Endothelial cell of umbilical vein (primary cell): ENCODE data around the gene UCHL1. TPM values are rescaled to one million over a fixed set of nuclear protein-coding genes. Genes with fewer than 3 reads are reported as not detected.

Source experiments
- BruUV-seq: library from RNA; stranded (reverse); fragments of 400-500 nt; replicated peaks from 2 replicates; lab custom pipeline; 2021; lab: Mats Ljungman, UMichigan
- CTCF ChIA-PET: fragments of 300-600, 350-600 bp; sonication (Branson Sonifier 250); formaldehyde crosslinking; loops from one replicate; lab custom pipeline; 2021; ENCODE audit warnings: antibody characterized with exemption, inconsistent platforms; lab: Charles Lee
- POLR2A ChIA-PET: fragments of 300-600, 350-600 bp; sonication (Branson Sonifier 250); formaldehyde crosslinking; loops from one replicate; lab custom pipeline; 2021; ENCODE audit warnings: antibody characterized with exemption, inconsistent platforms; lab: Charles Lee
- DNase-seq: peaks from one replicate; pipeline ENCODE4 v3.0.0-alpha.2; 2011; ENCODE audit warnings: low read depth, low spot score
- FAIRE-seq: peaks from 2 replicates; lab custom pipeline; 2011; peaks lifted over from hg19 to GRCh38; lab: Jason Lieb, UNC
- H2AFZ ChIP-seq: 2 replicates; pipeline ENCODE4 v1.6.0; 2012; ENCODE audit warnings: low read depth, low read length, control low read depth, inconsistent platforms
- H3K27ac ChIP-seq: 2 replicates; pipeline ENCODE4 v1.5.1; 2011; ENCODE audit warnings: low read depth, mild to moderate bottlenecking, control low read depth, low read length, moderate library complexity; ENCODE audit not compliant: insufficient read depth
- H3K27me3 ChIP-seq, 2 experiments: 2 replicates each; pipeline versions ENCODE4 v1.6.0 to v1.6.1; 2011; ENCODE audit warnings: low read length in 2 of 2, mixed read lengths in 1 of 2; ENCODE audit not compliant: control insufficient read depth in 2 of 2, insufficient read depth in 2 of 2
- H3K36me3 ChIP-seq, 2 experiments: 2 replicates in 1 of 2; 3 replicates in 1 of 2; pipeline ENCODE4 v1.5.1; 2011; ENCODE audit warnings: low read length in 2 of 2, mild to moderate bottlenecking in 1 of 2, moderate library complexity in 1 of 2; ENCODE audit not compliant: control insufficient read depth in 2 of 2, insufficient read depth in 2 of 2; ENCODE audit errors: extremely low read depth in 1 of 2
- H3K4me1 ChIP-seq: 3 replicates; pipeline ENCODE4 v1.5.1; 2011; ENCODE audit warnings: mild to moderate bottlenecking, low read length; ENCODE audit not compliant: control insufficient read depth, insufficient read depth; ENCODE audit errors: extremely low read depth
- H3K4me2 ChIP-seq: 2 replicates; pipeline ENCODE4 v1.6.1; 2011; ENCODE audit warnings: low read length, control low read depth, mixed read lengths; ENCODE audit not compliant: insufficient read depth
- H3K4me3 ChIP-seq, 3 experiments: fragments of 200-600 bp in 1 of 3; sonication (generic), shearing (Covaris generic) in 1 of 3; replicated peaks in 1 of 3; 2 replicates each; pipeline ENCODE4 v1.5.1; 2011 to 2016; ENCODE audit warnings: control low read depth in 3 of 3, low read length in 3 of 3, mild to moderate bottlenecking in 2 of 3, inconsistent platforms in 1 of 3, low read depth in 1 of 3, moderate library complexity in 1 of 3; ENCODE audit not compliant: insufficient read depth in 1 of 3
- H3K79me2 ChIP-seq: 2 replicates; pipeline ENCODE4 v1.6.0; 2012; ENCODE audit warnings: low read length, inconsistent platforms; ENCODE audit not compliant: control insufficient read depth, insufficient read depth
- H3K9ac ChIP-seq: replicated peaks from 2 replicates; pipeline ENCODE3; 2011; ENCODE audit warnings: low read length, control low read depth; ENCODE audit not compliant: insufficient read depth; ENCODE audit errors: extremely low read depth
- H3K9me1 ChIP-seq: replicated peaks from 3 replicates; pipeline ENCODE4 v1.6.0; 2011; ENCODE audit warnings: mild to moderate bottlenecking, low read length; ENCODE audit not compliant: control insufficient read depth, insufficient read depth; ENCODE audit errors: extremely low read depth
- H3K9me3 ChIP-seq: replicated peaks from 2 replicates; pipeline ENCODE4 v1.5.1; 2012; ENCODE audit warnings: low read length, inconsistent platforms; ENCODE audit not compliant: control insufficient read depth, insufficient read depth
- H4K20me1 ChIP-seq: replicated peaks from 2 replicates; pipeline ENCODE3; 2011; ENCODE audit warnings: mild to moderate bottlenecking, low read length; ENCODE audit not compliant: control insufficient read depth, insufficient read depth; ENCODE audit errors: extremely low read depth
- EZH2 ChIP-seq: IDR thresholded peaks from 2 replicates; pipeline ENCODE4 v1.6.1; 2012; ENCODE audit warnings: borderline replicate concordance, low read depth, mild to moderate bottlenecking, moderate library complexity, low read length, inconsistent platforms; ENCODE audit not compliant: severe bottlenecking
- FOS ChIP-seq: IDR thresholded peaks from 2 replicates; pipeline ENCODE4 v1.6.1; 2011; ENCODE audit warnings: mild to moderate bottlenecking, low read length, moderate library complexity, borderline replicate concordance; ENCODE audit not compliant: insufficient read depth
- GATA2 ChIP-seq: IDR thresholded peaks from 2 replicates; pipeline ENCODE4 v1.7.0; 2011; ENCODE audit warnings: low read depth, mild to moderate bottlenecking, moderate library complexity, mixed read lengths, low read length; ENCODE audit not compliant: insufficient read length, insufficient read depth
- JUN ChIP-seq: IDR thresholded peaks from 2 replicates; pipeline ENCODE4 v1.6.1; 2011; ENCODE audit warnings: borderline replicate concordance, low read depth; ENCODE audit not compliant: insufficient read length, insufficient read depth
- MYC ChIP-seq: IDR thresholded peaks from one replicate; pipeline ENCODE4 v1.6.1; 2011; ENCODE audit warnings: mild to moderate bottlenecking, low read depth, low read length
- POLR2A ChIP-seq: IDR thresholded peaks from 2 replicates; pipeline ENCODE4 v1.6.1; 2012; ENCODE audit warnings: low read depth, mild to moderate bottlenecking, control low read depth, low read length
- POLR2AphosphoS5 ChIP-seq: IDR thresholded peaks from 2 replicates; pipeline ENCODE4 v1.6.1; 2012; ENCODE audit warnings: low read depth, mild to moderate bottlenecking, control low read depth, low read length, moderate library complexity; ENCODE audit not compliant: insufficient read depth
- dilution Hi-C: fragments of 300-500 bp; cut with MboI; formaldehyde crosslinking; loops from one replicate; pipeline ENCODE4 v1.15.0; 2019; ENCODE audit warnings: low sequenced_read_pairs; ENCODE audit not compliant: extremely low pct_ligation_motif_present
- intact Hi-C: fragments of 100-400 bp; cut with micrococcal nuclease; formaldehyde crosslinking; loops from one replicate; pipeline ENCODE4 v1.10.0; 2022
- polyA plus RNA-seq, 4 experiments: library from polyadenylated mRNA; depleted of rRNA in 3 of 4; stranded (reverse) in 3 of 4; unstranded in 1 of 4; fragments of >200 nt; gene quantifications; 2 replicates each; pipeline versions ENCODE4 v1.2.1 to v1.2.3, GENCODE V29; 2011 to 2012; ENCODE audit warnings: missing spikeins in 1 of 4
- total RNA-seq: library from RNA; stranded (reverse); gene quantifications from 2 replicates; pipeline ENCODE4 v1.2.3, GENCODE V29; 2021
- TF ChIP-seq, protein P1 (sequence below), 2 donors: IDR thresholded peaks; 1 replicate in 1 of 2; 2 replicates in 1 of 2; pipeline ENCODE4 v1.5.1; 2011; ENCODE audit warnings: low read length in 2 of 2, mild to moderate bottlenecking in 2 of 2, moderate library complexity in 2 of 2, control low read depth in 1 of 2, inconsistent platforms in 1 of 2, low read depth in 1 of 2; ENCODE audit not compliant: insufficient read depth in 1 of 2; ENCODE audit errors: extremely low read depth in 1 of 2
- TF ChIP-seq, protein P2 (sequence below): IDR thresholded peaks from 2 replicates; pipeline ENCODE4 v1.6.1; 2011; ENCODE audit not compliant: insufficient read depth, insufficient read length

The UCHL1 gene
- total and polyA plus RNA-seq, 2 donors (not counting 3 experiments of a cell fraction or from before 2014, with no cell fraction given): 501 to 1,128 TPM

GRCh38 chr4:41257906-41258305 is 1.2 kb downstream of the UCHL1 start:
- H3K27ac ChIP-seq: no peak overlapping the region
- peak overlapping the region; percentile 76 for H3K4me2 ChIP-seq
- no peaks in the 10 kb centered on the region for H4K20me1 ChIP-seq
- DNase-seq: peak; percentile 14
- peak overlapping the region; percentile 35 to 54 (median 48) for H3K4me3 ChIP-seq
- no peaks in the 10 kb centered on the region for H3K9me1 ChIP-seq
- intact Hi-C loops: loop anchor here (2.0 to 5.0 kb wide), 2 partner anchors 41 to 277 kb away; no protein-coding TSS in a partner anchor
- BruUV-seq: no TSS peak
- peaks cover 1 to 2% of the 10 kb centered on the region in 2 experiments for H3K36me3 ChIP-seq
- no peaks in the 10 kb centered on the region for H3K9me3 ChIP-seq
- peaks cover 15% of the 10 kb centered on the region for H3K79me2 ChIP-seq
- FAIRE-seq: no peak
- TF ChIP-seq EZH2: no peak
- TF ChIP-seq FOS: no peak
- no peak for TF ChIP-seq POLR2AphosphoS5
- TF ChIP-seq, protein P1, sequence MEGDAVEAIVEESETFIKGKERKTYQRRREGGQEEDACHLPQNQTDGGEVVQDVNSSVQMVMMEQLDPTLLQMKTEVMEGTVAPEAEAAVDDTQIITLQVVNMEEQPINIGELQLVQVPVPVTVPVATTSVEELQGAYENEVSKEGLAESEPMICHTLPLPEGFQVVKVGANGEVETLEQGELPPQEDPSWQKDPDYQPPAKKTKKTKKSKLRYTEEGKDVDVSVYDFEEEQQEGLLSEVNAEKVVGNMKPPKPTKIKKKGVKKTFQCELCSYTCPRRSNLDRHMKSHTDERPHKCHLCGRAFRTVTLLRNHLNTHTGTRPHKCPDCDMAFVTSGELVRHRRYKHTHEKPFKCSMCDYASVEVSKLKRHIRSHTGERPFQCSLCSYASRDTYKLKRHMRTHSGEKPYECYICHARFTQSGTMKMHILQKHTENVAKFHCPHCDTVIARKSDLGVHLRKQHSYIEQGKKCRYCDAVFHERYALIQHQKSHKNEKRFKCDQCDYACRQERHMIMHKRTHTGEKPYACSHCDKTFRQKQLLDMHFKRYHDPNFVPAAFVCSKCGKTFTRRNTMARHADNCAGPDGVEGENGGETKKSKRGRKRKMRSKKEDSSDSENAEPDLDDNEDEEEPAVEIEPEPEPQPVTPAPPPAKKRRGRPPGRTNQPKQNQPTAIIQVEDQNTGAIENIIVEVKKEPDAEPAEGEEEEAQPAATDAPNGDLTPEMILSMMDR (IDR thresholded peaks at IDR 0.05; ENCODE audit: extremely low read depth in 1 of 2, insufficient read depth in 1 of 2, low read depth in 1 of 2, low read length in 2 of 2): no peak
- no peak for TF ChIP-seq JUN
- TF ChIP-seq POLR2A: no peak
- TF ChIP-seq, protein P2, sequence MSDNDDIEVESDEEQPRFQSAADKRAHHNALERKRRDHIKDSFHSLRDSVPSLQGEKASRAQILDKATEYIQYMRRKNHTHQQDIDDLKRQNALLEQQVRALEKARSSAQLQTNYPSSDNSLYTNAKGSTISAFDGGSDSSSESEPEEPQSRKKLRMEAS: no peak
- TF ChIP-seq GATA2: no peak
- TF ChIP-seq MYC: no peak
- peaks cover 12% of the 10 kb centered on the region for H3K4me1 ChIP-seq
- dilution Hi-C loops: no loop called here
- H3K9ac ChIP-seq: peak overlapping the region; percentile 55
- POLR2A ChIA-PET: interaction anchor here (1.9 kb wide), 1 partner anchor 330 kb away, joined by 5 read pairs; no protein-coding TSS in a partner anchor
- CTCF ChIA-PET: interaction anchor here (0.8 to 5.8 kb wide), 10 partner anchors 17 to 630 kb away, joined by 3 to 40 read pairs (median 10); no protein-coding TSS in a partner anchor
- H2AFZ ChIP-seq: peak overlapping the region; percentile 10
- peaks cover 12% of the 10 kb centered on the region in 2 experiments for H3K27me3 ChIP-seq
